SK-N-SH treated with all-trans-retinoic acid at 6 μM for 48 hours (cell line): Measurements from ENCODE around the gene LRP2.

Experiments
- ATAC-seq: fragments of 200-7000 bp; cut with Tn5 transposase; 3 replicates; pipeline ENCODE4 v1.9.1; 2020; ENCODE audit warnings: mild to moderate bottlenecking, moderate library complexity
- ARNTL ChIP-seq: fragments of 450-650 bp; formaldehyde crosslinking; IDR thresholded peaks from 2 replicates; pipeline ENCODE4 v1.5.0; 2020; ENCODE audit warnings: low read depth, mild to moderate bottlenecking, moderate library complexity, borderline replicate concordance
- CREB5 ChIP-seq: fragments of 250-450 bp; sonication (Bioruptor Pico); IDR thresholded peaks from 2 replicates; pipeline ENCODE4 v1.5.1; 2020; ENCODE audit warnings: low read depth, mild to moderate bottlenecking, moderate library complexity
- CSDC2 ChIP-seq: fragments of 250-450 bp; sonication (Bioruptor Pico); IDR thresholded peaks from 2 replicates; pipeline ENCODE4 v1.5.0; 2020; ENCODE audit warnings: mild to moderate bottlenecking, moderate library complexity
- ESRRG ChIP-seq: fragments of 250-450 bp; sonication (Bioruptor Pico); IDR thresholded peaks from 2 replicates; pipeline ENCODE4 v1.6.1; 2021; ENCODE audit warnings: mild to moderate bottlenecking
- GLIS3 ChIP-seq: fragments of 250-450 bp; sonication (Bioruptor Pico); IDR thresholded peaks from 2 replicates; pipeline ENCODE4 v1.5.0; 2020; ENCODE audit warnings: mild to moderate bottlenecking, moderate library complexity
- ISL1 ChIP-seq: fragments of 250-450 bp; sonication (Bioruptor Pico); IDR thresholded peaks from 2 replicates; pipeline ENCODE4 v2.1.2; 2022; ENCODE audit warnings: mild to moderate bottlenecking, moderate library complexity
- OSR1 ChIP-seq: fragments of 250-450 bp; sonication (Bioruptor Pico); IDR thresholded peaks from 2 replicates; pipeline ENCODE4 v1.8.0; 2022; ENCODE audit warnings: moderate library complexity, mild to moderate bottlenecking, inconsistent platforms
- PPARA ChIP-seq: fragments of 250-450 bp; sonication (Bioruptor Pico); IDR thresholded peaks from 2 replicates; pipeline ENCODE4 v1.5.0; 2020; ENCODE audit warnings: mild to moderate bottlenecking, borderline replicate concordance
- SNAI2 ChIP-seq: fragments of 250-450 bp; sonication (Bioruptor Pico); IDR thresholded peaks from 2 replicates; pipeline ENCODE4 v1.5.0; 2020; ENCODE audit warnings: mild to moderate bottlenecking, moderate library complexity
- TCF4 ChIP-seq: fragments of 250-450 bp; sonication (Bioruptor Pico); IDR thresholded peaks from 2 replicates; pipeline ENCODE4 v1.8.0; 2021; ENCODE audit warnings: mild to moderate bottlenecking, moderate library complexity, borderline replicate concordance
- TOX ChIP-seq: fragments of 250-450 bp; sonication (Bioruptor Pico); IDR thresholded peaks from 2 replicates; pipeline ENCODE4 v1.8.0; 2021; ENCODE audit warnings: mild to moderate bottlenecking, moderate library complexity, borderline replicate concordance
- ZFP3 ChIP-seq: fragments of 250-450 bp; sonication (Bioruptor Pico); IDR thresholded peaks from 2 replicates; pipeline ENCODE4 v1.5.0; 2020; ENCODE audit warnings: mild to moderate bottlenecking, moderate library complexity
- ZFP30 ChIP-seq: fragments of 450-650 bp; formaldehyde crosslinking; IDR thresholded peaks from 2 replicates; pipeline ENCODE4 v1.5.0; 2022; ENCODE audit warnings: mild to moderate bottlenecking, moderate library complexity
- ZNF565 ChIP-seq: fragments of 450-650 bp; formaldehyde crosslinking; conservative IDR thresholded peaks from 2 replicates; pipeline ENCODE4 v1.5.0; 2020; ENCODE audit warnings: low read depth, mild to moderate bottlenecking, moderate library complexity
- ZNF70 ChIP-seq: fragments of 450-650 bp; formaldehyde crosslinking; IDR thresholded peaks from 2 replicates; pipeline ENCODE4 v1.5.0; 2020; ENCODE audit warnings: mild to moderate bottlenecking, moderate library complexity
- ZNF8 ChIP-seq: fragments of 450-650 bp; formaldehyde crosslinking; IDR thresholded peaks from 2 replicates; pipeline ENCODE4 v1.5.0; 2020; ENCODE audit warnings: mild to moderate bottlenecking, moderate library complexity
- TF ChIP-seq, protein P1 (sequence below): fragments of 250-450 bp; sonication (Bioruptor Pico); IDR thresholded peaks from 2 replicates; pipeline ENCODE4 v1.8.0; 2021; ENCODE audit warnings: low read depth, mild to moderate bottlenecking, moderate library complexity, borderline replicate concordance
- TF ChIP-seq, protein P2 (sequence below): fragments of 250-450 bp; sonication (Bioruptor Pico); IDR thresholded peaks from 2 replicates; pipeline ENCODE4 v1.5.1; 2021; ENCODE audit warnings: mild to moderate bottlenecking, moderate library complexity
- TF ChIP-seq, protein P3 (sequence below): fragments of 250-450 bp; sonication (Bioruptor Pico); IDR thresholded peaks from 2 replicates; pipeline ENCODE4 v1.5.0; 2020; ENCODE audit warnings: mild to moderate bottlenecking, moderate library complexity
- TF ChIP-seq, protein P4 (sequence below): fragments of 250-450 bp; sonication (Bioruptor Pico); IDR thresholded peaks from 2 replicates; pipeline ENCODE4 v1.8.0; 2020; ENCODE audit warnings: mild to moderate bottlenecking, moderate library complexity, borderline replicate concordance

LRP2 gene

GRCh38 chr2:169116327-169116726 lies 246.0 kb downstream of the LRP2 start:
- TF ChIP-seq, protein P1, sequence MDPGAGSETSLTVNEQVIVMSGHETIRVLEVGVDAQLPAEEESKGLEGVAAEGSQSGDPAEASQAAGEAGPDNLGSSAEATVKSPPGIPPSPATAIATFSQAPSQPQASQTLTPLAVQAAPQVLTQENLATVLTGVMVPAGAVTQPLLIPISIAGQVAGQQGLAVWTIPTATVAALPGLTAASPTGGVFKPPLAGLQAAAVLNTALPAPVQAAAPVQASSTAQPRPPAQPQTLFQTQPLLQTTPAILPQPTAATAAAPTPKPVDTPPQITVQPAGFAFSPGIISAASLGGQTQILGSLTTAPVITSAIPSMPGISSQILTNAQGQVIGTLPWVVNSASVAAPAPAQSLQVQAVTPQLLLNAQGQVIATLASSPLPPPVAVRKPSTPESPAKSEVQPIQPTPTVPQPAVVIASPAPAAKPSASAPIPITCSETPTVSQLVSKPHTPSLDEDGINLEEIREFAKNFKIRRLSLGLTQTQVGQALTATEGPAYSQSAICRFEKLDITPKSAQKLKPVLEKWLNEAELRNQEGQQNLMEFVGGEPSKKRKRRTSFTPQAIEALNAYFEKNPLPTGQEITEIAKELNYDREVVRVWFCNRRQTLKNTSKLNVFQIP (CRISPR knock-in tag), result no peak
- TF ChIP-seq ZFP3 (CRISPR knock-in tag), result no peak
- no peak for TF ChIP-seq ESRRG (CRISPR knock-in tag)
- no peak for TF ChIP-seq ZNF8
- TF ChIP-seq ZNF565 (CRISPR knock-in tag), result no peak
- no peak for TF ChIP-seq ISL1 (CRISPR knock-in tag)
- no peak for TF ChIP-seq ARNTL (CRISPR knock-in tag)
- TF ChIP-seq, protein P2, sequence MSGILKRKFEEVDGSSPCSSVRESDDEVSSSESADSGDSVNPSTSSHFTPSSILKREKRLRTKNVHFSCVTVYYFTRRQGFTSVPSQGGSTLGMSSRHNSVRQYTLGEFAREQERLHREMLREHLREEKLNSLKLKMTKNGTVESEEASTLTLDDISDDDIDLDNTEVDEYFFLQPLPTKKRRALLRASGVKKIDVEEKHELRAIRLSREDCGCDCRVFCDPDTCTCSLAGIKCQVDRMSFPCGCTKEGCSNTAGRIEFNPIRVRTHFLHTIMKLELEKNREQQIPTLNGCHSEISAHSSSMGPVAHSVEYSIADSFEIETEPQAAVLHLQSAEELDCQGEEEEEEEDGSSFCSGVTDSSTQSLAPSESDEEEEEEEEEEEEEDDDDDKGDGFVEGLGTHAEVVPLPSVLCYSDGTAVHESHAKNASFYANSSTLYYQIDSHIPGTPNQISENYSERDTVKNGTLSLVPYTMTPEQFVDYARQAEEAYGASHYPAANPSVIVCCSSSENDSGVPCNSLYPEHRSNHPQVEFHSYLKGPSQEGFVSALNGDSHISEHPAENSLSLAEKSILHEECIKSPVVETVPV (CRISPR knock-in tag), result no peak
- no peak for TF ChIP-seq CREB5 (CRISPR knock-in tag)
- no peak for TF ChIP-seq CSDC2 (CRISPR knock-in tag)
- no peak for TF ChIP-seq ZNF70
- no peak for TF ChIP-seq TCF4
- TF ChIP-seq, protein P3, sequence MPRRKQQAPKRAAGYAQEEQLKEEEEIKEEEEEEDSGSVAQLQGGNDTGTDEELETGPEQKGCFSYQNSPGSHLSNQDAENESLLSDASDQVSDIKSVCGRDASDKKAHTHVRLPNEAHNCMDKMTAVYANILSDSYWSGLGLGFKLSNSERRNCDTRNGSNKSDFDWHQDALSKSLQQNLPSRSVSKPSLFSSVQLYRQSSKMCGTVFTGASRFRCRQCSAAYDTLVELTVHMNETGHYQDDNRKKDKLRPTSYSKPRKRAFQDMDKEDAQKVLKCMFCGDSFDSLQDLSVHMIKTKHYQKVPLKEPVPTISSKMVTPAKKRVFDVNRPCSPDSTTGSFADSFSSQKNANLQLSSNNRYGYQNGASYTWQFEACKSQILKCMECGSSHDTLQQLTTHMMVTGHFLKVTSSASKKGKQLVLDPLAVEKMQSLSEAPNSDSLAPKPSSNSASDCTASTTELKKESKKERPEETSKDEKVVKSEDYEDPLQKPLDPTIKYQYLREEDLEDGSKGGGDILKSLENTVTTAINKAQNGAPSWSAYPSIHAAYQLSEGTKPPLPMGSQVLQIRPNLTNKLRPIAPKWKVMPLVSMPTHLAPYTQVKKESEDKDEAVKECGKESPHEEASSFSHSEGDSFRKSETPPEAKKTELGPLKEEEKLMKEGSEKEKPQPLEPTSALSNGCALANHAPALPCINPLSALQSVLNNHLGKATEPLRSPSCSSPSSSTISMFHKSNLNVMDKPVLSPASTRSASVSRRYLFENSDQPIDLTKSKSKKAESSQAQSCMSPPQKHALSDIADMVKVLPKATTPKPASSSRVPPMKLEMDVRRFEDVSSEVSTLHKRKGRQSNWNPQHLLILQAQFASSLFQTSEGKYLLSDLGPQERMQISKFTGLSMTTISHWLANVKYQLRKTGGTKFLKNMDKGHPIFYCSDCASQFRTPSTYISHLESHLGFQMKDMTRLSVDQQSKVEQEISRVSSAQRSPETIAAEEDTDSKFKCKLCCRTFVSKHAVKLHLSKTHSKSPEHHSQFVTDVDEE, result no peak
- no peak for TF ChIP-seq OSR1 (CRISPR knock-in tag)
- no peak for TF ChIP-seq GLIS3 (CRISPR knock-in tag)
- ATAC-seq, result no peak

- ATAC-seq, result no peak
- no peak for TF ChIP-seq ZNF8
- TF ChIP-seq, protein P4, sequence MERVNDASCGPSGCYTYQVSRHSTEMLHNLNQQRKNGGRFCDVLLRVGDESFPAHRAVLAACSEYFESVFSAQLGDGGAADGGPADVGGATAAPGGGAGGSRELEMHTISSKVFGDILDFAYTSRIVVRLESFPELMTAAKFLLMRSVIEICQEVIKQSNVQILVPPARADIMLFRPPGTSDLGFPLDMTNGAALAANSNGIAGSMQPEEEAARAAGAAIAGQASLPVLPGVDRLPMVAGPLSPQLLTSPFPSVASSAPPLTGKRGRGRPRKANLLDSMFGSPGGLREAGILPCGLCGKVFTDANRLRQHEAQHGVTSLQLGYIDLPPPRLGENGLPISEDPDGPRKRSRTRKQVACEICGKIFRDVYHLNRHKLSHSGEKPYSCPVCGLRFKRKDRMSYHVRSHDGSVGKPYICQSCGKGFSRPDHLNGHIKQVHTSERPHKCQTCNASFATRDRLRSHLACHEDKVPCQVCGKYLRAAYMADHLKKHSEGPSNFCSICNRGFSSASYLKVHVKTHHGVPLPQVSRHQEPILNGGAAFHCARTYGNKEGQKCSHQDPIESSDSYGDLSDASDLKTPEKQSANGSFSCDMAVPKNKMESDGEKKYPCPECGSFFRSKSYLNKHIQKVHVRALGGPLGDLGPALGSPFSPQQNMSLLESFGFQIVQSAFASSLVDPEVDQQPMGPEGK (CRISPR knock-in tag), result no peak
- TF ChIP-seq ISL1 (CRISPR knock-in tag), result no peak
- no peak for TF ChIP-seq PPARA (CRISPR knock-in tag)
- TF ChIP-seq CREB5 (CRISPR knock-in tag), result no peak
- TF ChIP-seq CSDC2 (CRISPR knock-in tag), result no peak
- no peak for TF ChIP-seq ARNTL (CRISPR knock-in tag)
- TF ChIP-seq SNAI2, result no peak
- TF ChIP-seq, protein P3, result no peak
- TF ChIP-seq TOX (CRISPR knock-in tag), result no peak
- TF ChIP-seq ZFP30 (CRISPR knock-in tag), result no peak
- TF ChIP-seq OSR1 (CRISPR knock-in tag), result no peak
- no peak for TF ChIP-seq GLIS3 (CRISPR knock-in tag)
- TF ChIP-seq TCF4, result no peak
Measured at GRCh38 chr2:169114056-169114455, 248.3 kb downstream of the LRP2 start.
